Fibroblast of lung (primary cell): ENCODE measurements around the gene GRID2IP. TPM values are rescaled to one million over a fixed set of nuclear protein-coding genes. Genes with fewer than 3 reads are reported as not detected.

Source experiments
- DNase-seq, 2 donors: peaks; one replicate each; pipeline versions ENCODE4 v3.0.0 to v3.0.0-alpha.2; 2010; ENCODE audit warnings: low read depth in 2 of 2
- H2AFZ ChIP-seq: 2 replicates; pipeline ENCODE4 v1.5.1; 2012; ENCODE audit warnings: low read length, control low read depth, inconsistent platforms
- H3K27ac ChIP-seq: 2 replicates; pipeline ENCODE4 v1.5.1; 2011; ENCODE audit warnings: low read length, control low read depth; ENCODE audit not compliant: insufficient read depth
- H3K27me3 ChIP-seq: 2 replicates; pipeline ENCODE4 v1.5.1; 2011; ENCODE audit warnings: mild to moderate bottlenecking, low read length; ENCODE audit not compliant: control insufficient read depth, insufficient read depth
- H3K36me3 ChIP-seq: 2 replicates; pipeline ENCODE4 v1.5.1; 2011; ENCODE audit warnings: low read length; ENCODE audit not compliant: control insufficient read depth, insufficient read depth
- H3K4me1 ChIP-seq: 2 replicates; pipeline ENCODE4 v1.5.1; 2011; ENCODE audit warnings: low read length; ENCODE audit not compliant: control insufficient read depth, insufficient read depth; ENCODE audit errors: extremely low read depth
- H3K4me2 ChIP-seq: 2 replicates; pipeline ENCODE4 v1.5.1; 2011; ENCODE audit warnings: low read length, control low read depth; ENCODE audit not compliant: insufficient read depth; ENCODE audit errors: extremely low read depth
- H3K4me3 ChIP-seq, 4 experiments: fragments of 200-600 bp in 1 of 4; sonication (generic) in 1 of 4; replicated peaks in 1 of 4; 2 replicates each; pipeline ENCODE4 v1.5.1; 2011 to 2016; ENCODE audit warnings: low read length in 4 of 4, low read depth in 3 of 4, mild to moderate bottlenecking in 3 of 4, control low read depth in 2 of 4, inconsistent platforms in 1 of 4, mixed read lengths in 1 of 4; ENCODE audit not compliant: insufficient read depth in 1 of 4; ENCODE audit errors: control extremely low read depth in 1 of 4
- H3K79me2 ChIP-seq: 2 replicates; pipeline ENCODE4 v1.5.1; 2012; ENCODE audit warnings: mild to moderate bottlenecking, low read length, inconsistent platforms; ENCODE audit not compliant: control insufficient read depth, insufficient read depth
- H3K9ac ChIP-seq: 2 replicates; pipeline ENCODE4 v1.5.1; 2011; ENCODE audit warnings: mild to moderate bottlenecking, low read length, control low read depth; ENCODE audit not compliant: insufficient read depth
- H3K9me3 ChIP-seq: 2 replicates; pipeline ENCODE4 v1.5.1; 2012; ENCODE audit warnings: low read depth, low read length; ENCODE audit not compliant: control insufficient read depth, insufficient read depth
- H4K20me1 ChIP-seq: 2 replicates; pipeline ENCODE4 v1.5.1; 2011; ENCODE audit warnings: low read length; ENCODE audit not compliant: control insufficient read depth, insufficient read depth; ENCODE audit errors: extremely low read depth
- EZH2 ChIP-seq: IDR thresholded peaks from 2 replicates; pipeline ENCODE4 v1.5.1; 2012; ENCODE audit warnings: low read length, control low read depth, mild to moderate bottlenecking; ENCODE audit errors: missing control alignments
- polyA plus RNA-seq, 2 donors: library from polyadenylated mRNA; depleted of rRNA in 1 of 2; stranded (reverse) in 1 of 2; unstranded in 1 of 2; fragments of >200 nt; gene quantifications; 2 replicates each; pipeline ENCODE4 v1.2.1, GENCODE V29; 2011 to 2012; ENCODE audit warnings: missing spikeins in 1 of 2
- total RNA-seq: library from RNA; depleted of rRNA; stranded (reverse); fragments of >200 nt; gene quantifications from 2 replicates; pipeline ENCODE4 v1.2.1, GENCODE V29; 2014
- TF ChIP-seq, protein P1 (sequence below), 2 donors: IDR thresholded peaks in 1 of 2; conservative IDR thresholded peaks in 1 of 2; 1 replicate in 1 of 2; 2 replicates in 1 of 2; pipeline ENCODE4 v1.5.1; 2011 to 2012; ENCODE audit warnings: low read length in 2 of 2, control low read depth in 1 of 2, inconsistent platforms in 1 of 2, low read depth in 1 of 2, mild to moderate bottlenecking in 1 of 2

The GRID2IP gene
- total and polyA plus RNA-seq, 2 donors (not counting 1 experiment from before 2014, with no cell fraction given), result not detected

DNA sequence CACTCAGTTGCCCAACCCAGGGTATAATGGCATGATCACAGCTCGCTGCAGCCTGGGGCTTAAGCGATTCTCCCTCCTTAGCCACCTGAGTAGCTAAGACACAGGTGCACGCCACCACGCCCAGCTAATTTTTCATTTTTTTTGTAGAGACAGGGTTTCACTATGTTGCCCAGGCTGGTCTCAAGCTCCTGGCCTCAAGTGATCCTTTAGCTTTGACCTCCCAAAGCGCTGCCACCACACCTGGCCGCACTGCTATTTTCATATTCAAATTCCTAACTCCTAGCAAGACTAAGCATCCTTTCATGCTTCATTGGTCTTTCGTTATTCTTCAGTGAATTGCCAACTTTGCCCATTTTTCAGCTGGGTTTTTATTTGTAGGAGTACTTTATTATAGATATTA lies 73.1 kb downstream of the GRID2IP start:
- Histone ChIP-seq H3K27me3 (no peaks in the 10 kb centered on the region), H3K9me3 (no peaks in the 10 kb centered on the region), H3K36me3 (peaks cover 10% of the 10 kb centered on the region), H3K4me1 (peaks cover 2% of the 10 kb centered on the region), H2AFZ (no peak overlapping the region), H4K20me1 (peaks cover 16% of the 10 kb centered on the region), H3K27ac (no peak overlapping the region), H3K79me2 (peaks cover 99% of the 10 kb centered on the region), H3K4me2 (no peak overlapping the region), H3K4me3 (no peak overlapping the region), H3K9ac (no peak overlapping the region)
- DNase-seq, result no peak
- TF ChIP-seq, protein P1, sequence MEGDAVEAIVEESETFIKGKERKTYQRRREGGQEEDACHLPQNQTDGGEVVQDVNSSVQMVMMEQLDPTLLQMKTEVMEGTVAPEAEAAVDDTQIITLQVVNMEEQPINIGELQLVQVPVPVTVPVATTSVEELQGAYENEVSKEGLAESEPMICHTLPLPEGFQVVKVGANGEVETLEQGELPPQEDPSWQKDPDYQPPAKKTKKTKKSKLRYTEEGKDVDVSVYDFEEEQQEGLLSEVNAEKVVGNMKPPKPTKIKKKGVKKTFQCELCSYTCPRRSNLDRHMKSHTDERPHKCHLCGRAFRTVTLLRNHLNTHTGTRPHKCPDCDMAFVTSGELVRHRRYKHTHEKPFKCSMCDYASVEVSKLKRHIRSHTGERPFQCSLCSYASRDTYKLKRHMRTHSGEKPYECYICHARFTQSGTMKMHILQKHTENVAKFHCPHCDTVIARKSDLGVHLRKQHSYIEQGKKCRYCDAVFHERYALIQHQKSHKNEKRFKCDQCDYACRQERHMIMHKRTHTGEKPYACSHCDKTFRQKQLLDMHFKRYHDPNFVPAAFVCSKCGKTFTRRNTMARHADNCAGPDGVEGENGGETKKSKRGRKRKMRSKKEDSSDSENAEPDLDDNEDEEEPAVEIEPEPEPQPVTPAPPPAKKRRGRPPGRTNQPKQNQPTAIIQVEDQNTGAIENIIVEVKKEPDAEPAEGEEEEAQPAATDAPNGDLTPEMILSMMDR (conservative IDR thresholded peaks at IDR 0.05 in 1 of 2, IDR thresholded peaks at IDR 0.05 in 1 of 2; ENCODE audit: low read depth in 1 of 2, low read length in 2 of 2), result no peak
- no peak for TF ChIP-seq EZH2

DNA sequence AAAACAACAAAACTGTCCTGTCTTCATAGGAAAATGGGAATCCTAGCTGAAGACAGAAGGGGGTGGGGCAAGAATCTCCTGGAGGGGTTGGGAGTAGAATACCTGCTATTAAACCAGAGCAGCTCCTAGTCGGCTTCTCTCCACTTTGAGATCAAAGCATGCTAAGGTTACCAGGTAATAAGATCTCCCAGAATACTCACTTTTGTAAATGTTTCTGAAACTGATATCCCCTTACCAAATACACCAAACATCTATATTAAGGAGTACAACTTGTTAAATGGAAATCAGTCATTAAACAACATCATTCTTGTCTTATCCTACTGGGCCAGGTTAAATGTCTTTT lies 74.0 kb downstream of the GRID2IP start:
- no peaks in the 10 kb centered on the region for H3K27me3 ChIP-seq
- no peak for DNase-seq
- peaks cover 11% of the 10 kb centered on the region for H3K36me3 ChIP-seq
- H3K4me2 ChIP-seq, result no peak overlapping the region
- peaks cover 1% of the 10 kb centered on the region for H3K4me1 ChIP-seq
- no peak for TF ChIP-seq EZH2
- TF ChIP-seq, protein P1 (conservative IDR thresholded peaks at IDR 0.05 in 1 of 2, IDR thresholded peaks at IDR 0.05 in 1 of 2; ENCODE audit: low read depth in 1 of 2, low read length in 2 of 2), result no peak
- H3K27ac ChIP-seq, result no peak overlapping the region
- no peak overlapping the region for H2AFZ ChIP-seq
- H4K20me1 ChIP-seq, result peaks cover 14% of the 10 kb centered on the region
- no peak overlapping the region for H3K9ac ChIP-seq
- peaks cover 99% of the 10 kb centered on the region for H3K79me2 ChIP-seq
- H3K9me3 ChIP-seq, result no peaks in the 10 kb centered on the region
- H3K4me3 ChIP-seq, result no peak overlapping the region

DNA sequence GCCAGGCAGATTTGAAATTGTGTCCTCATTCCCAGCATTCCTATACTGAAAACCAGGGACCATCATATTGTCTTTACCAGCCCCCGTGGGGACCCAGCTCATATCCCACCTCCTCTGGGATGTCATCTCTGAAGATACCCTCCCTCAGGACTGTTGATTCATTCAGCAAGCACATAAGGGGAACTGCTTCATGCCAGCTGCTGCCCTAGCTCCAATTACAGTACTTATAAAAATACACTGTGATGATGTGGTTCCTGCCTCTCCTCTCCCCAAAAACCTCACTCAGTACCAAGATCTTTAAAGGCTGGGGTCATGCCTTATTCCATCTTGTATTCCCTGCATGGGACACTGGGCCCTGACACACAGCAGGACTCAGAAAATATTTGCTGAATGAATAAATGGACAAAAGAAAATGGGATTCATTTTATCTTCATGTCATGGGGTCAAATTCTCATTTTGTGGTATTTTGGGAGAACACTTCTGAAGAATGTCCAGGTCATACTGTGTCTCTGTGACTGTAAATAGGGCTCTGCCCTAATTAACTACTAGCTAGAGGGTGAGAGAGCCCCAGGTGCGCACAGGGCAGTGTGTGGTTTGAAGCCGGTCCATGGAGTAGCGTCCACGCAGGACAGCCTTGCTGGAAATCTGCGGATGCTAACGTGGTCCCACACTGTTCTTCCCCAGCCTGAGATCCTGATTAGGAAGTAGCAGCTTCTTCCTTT lies 74.5 kb downstream of the GRID2IP start:
- Histone ChIP-seq H3K79me2 (peaks cover 99% of the 10 kb centered on the region), H4K20me1 (peaks cover 13% of the 10 kb centered on the region), H3K9ac (no peak overlapping the region), H3K27ac (no peak overlapping the region), H3K4me3 (no peak overlapping the region), H3K36me3 (peaks cover 14% of the 10 kb centered on the region), H2AFZ (no peak overlapping the region), H3K4me2 (no peak overlapping the region), H3K9me3 (no peaks in the 10 kb centered on the region), H3K27me3 (no peaks in the 10 kb centered on the region), H3K4me1 (no peaks in the 10 kb centered on the region)
- TF ChIP-seq, protein P1 (conservative IDR thresholded peaks at IDR 0.05 in 1 of 2, IDR thresholded peaks at IDR 0.05 in 1 of 2; ENCODE audit: low read depth in 1 of 2, low read length in 2 of 2), result no peak
- TF ChIP-seq EZH2, result no peak
- DNase-seq, result no peak
